ENCODE measurements around the gene MYRF.

The MYRF gene

GRCh38 chr11:61730240-61730994, 22.0 kb upstream of the MYRF start:
- H3K36me3 ChIP-seq (ENCODE audit: control insufficient read depth, insufficient read depth, low read length), result peaks cover 10% of the 10 kb centered on the region
- H3K27me3 ChIP-seq (ENCODE audit: control insufficient read depth, insufficient read depth, low read length, poor library complexity, severe bottlenecking), result no peaks in the 10 kb centered on the region
- WGBS, 2 experiments, result 91 to 93% methylated on average over 13 of the region's 13 CpGs

GRCh38 chr11:61731211-61731951, 21.1 kb upstream of the MYRF start:
- WGBS, 2 experiments, result 93 to 94% methylated on average over 19 of the region's 19 CpGs
- Histone ChIP-seq H3K36me3 (ENCODE audit: control insufficient read depth, insufficient read depth, low read length) (peaks cover 5% of the 10 kb centered on the region), H3K27me3 (ENCODE audit: control insufficient read depth, insufficient read depth, low read length, poor library complexity, severe bottlenecking) (no peaks in the 10 kb centered on the region), H3K9me3 (ENCODE audit: control insufficient read depth, low read length) (no peaks in the 10 kb centered on the region), H3K4me1 (ENCODE audit: control insufficient read depth, insufficient read depth, low read length) (no peaks in the 10 kb centered on the region), H3K27ac (ENCODE audit: insufficient read depth, low read depth, low read length, poor library complexity, severe bottlenecking) (no peak overlapping the region), H3K4me3 (ENCODE audit: insufficient read depth, low read depth, low read length) (no peak overlapping the region)

More at GRCh38 chr11:61730240-61730994, 22.0 kb upstream of the MYRF start:
- Histone ChIP-seq H3K27ac (ENCODE audit: insufficient read depth, low read depth, low read length, poor library complexity, severe bottlenecking) (no peak overlapping the region), H3K4me3 (ENCODE audit: insufficient read depth, low read depth, low read length) (no peak overlapping the region), H3K9me3 (ENCODE audit: control insufficient read depth, low read length) (no peaks in the 10 kb centered on the region), H3K4me1 (ENCODE audit: control insufficient read depth, insufficient read depth, low read length) (no peaks in the 10 kb centered on the region)

GRCh38 chr11:61731952-61732675, 20.3 kb upstream of the MYRF start:
- Histone ChIP-seq H3K27me3 (ENCODE audit: control insufficient read depth, insufficient read depth, low read length, poor library complexity, severe bottlenecking) (no peaks in the 10 kb centered on the region), H3K36me3 (ENCODE audit: control insufficient read depth, insufficient read depth, low read length) (peaks cover 5% of the 10 kb centered on the region), H3K27ac (ENCODE audit: insufficient read depth, low read depth, low read length, poor library complexity, severe bottlenecking) (no peak overlapping the region), H3K9me3 (ENCODE audit: control insufficient read depth, low read length) (no peaks in the 10 kb centered on the region), H3K4me3 (ENCODE audit: insufficient read depth, low read depth, low read length) (no peak overlapping the region), H3K4me1 (ENCODE audit: control insufficient read depth, insufficient read depth, low read length) (no peaks in the 10 kb centered on the region)
- WGBS, 2 experiments, result 82 to 87% methylated on average over 8 of the region's 8 CpGs

- H3K9me3 ChIP-seq (ENCODE audit: control insufficient read depth, low read length), result no peaks in the 10 kb centered on the region
- no peak overlapping the region for H3K4me3 ChIP-seq (ENCODE audit: insufficient read depth, low read depth, low read length)
- no peaks in the 10 kb centered on the region for H3K4me1 ChIP-seq (ENCODE audit: control insufficient read depth, insufficient read depth, low read length)
- H3K27ac ChIP-seq (ENCODE audit: insufficient read depth, low read depth, low read length, poor library complexity, severe bottlenecking), result no peak overlapping the region
- WGBS, 2 experiments, result 87 to 89% methylated on average over 6 of the region's 6 CpGs
- H3K27me3 ChIP-seq (ENCODE audit: control insufficient read depth, insufficient read depth, low read length, poor library complexity, severe bottlenecking), result no peaks in the 10 kb centered on the region
- peaks cover 5% of the 10 kb centered on the region for H3K36me3 ChIP-seq (ENCODE audit: control insufficient read depth, insufficient read depth, low read length)
These were observed 19.7 kb upstream of the MYRF start for GRCh38 chr11:61732705-61733104.

GRCh38 chr11:61733120-61733978, 19.1 kb upstream of the MYRF start:
- Histone ChIP-seq H3K27me3 (ENCODE audit: control insufficient read depth, insufficient read depth, low read length, poor library complexity, severe bottlenecking) (no peaks in the 10 kb centered on the region), H3K4me1 (ENCODE audit: control insufficient read depth, insufficient read depth, low read length) (no peaks in the 10 kb centered on the region), H3K4me3 (ENCODE audit: insufficient read depth, low read depth, low read length) (no peak overlapping the region), H3K9me3 (ENCODE audit: control insufficient read depth, low read length) (no peaks in the 10 kb centered on the region), H3K36me3 (ENCODE audit: control insufficient read depth, insufficient read depth, low read length) (peaks cover 5% of the 10 kb centered on the region), H3K27ac (ENCODE audit: insufficient read depth, low read depth, low read length, poor library complexity, severe bottlenecking) (no peak overlapping the region)
- WGBS, 2 experiments, result 36 to 39% methylated on average over 13 of the region's 13 CpGs

- Histone ChIP-seq H3K4me1 (ENCODE audit: control insufficient read depth, insufficient read depth, low read length) (no peaks in the 10 kb centered on the region), H3K9me3 (ENCODE audit: control insufficient read depth, low read length) (no peaks in the 10 kb centered on the region), H3K4me3 (ENCODE audit: insufficient read depth, low read depth, low read length) (no peak overlapping the region), H3K27me3 (ENCODE audit: control insufficient read depth, insufficient read depth, low read length, poor library complexity, severe bottlenecking) (no peaks in the 10 kb centered on the region), H3K27ac (ENCODE audit: insufficient read depth, low read depth, low read length, poor library complexity, severe bottlenecking) (no peak overlapping the region), H3K36me3 (ENCODE audit: control insufficient read depth, insufficient read depth, low read length) (no peaks in the 10 kb centered on the region)
- 95 to 96% methylated on average over 14 of the region's 14 CpGs for WGBS, 2 experiments
These were observed 17.7 kb upstream of the MYRF start for GRCh38 chr11:61734767-61735166.

- H3K36me3 ChIP-seq (ENCODE audit: control insufficient read depth, insufficient read depth, low read length), result no peaks in the 10 kb centered on the region
- H3K27me3 ChIP-seq (ENCODE audit: control insufficient read depth, insufficient read depth, low read length, poor library complexity, severe bottlenecking), result no peaks in the 10 kb centered on the region
- no peaks in the 10 kb centered on the region for H3K9me3 ChIP-seq (ENCODE audit: control insufficient read depth, low read length)
- no peaks in the 10 kb centered on the region for H3K4me1 ChIP-seq (ENCODE audit: control insufficient read depth, insufficient read depth, low read length)
- H3K4me3 ChIP-seq (ENCODE audit: insufficient read depth, low read depth, low read length), result no peak overlapping the region
- WGBS, 2 experiments, result 91 to 93% methylated on average over 17 of the region's 17 CpGs
- no peak overlapping the region for H3K27ac ChIP-seq (ENCODE audit: insufficient read depth, low read depth, low read length, poor library complexity, severe bottlenecking)
These were observed 17.0 kb upstream of the MYRF start for GRCh38 chr11:61735391-61735790.

- Histone ChIP-seq H3K9me3 (ENCODE audit: control insufficient read depth, low read length) (no peaks in the 10 kb centered on the region), H3K4me3 (ENCODE audit: insufficient read depth, low read depth, low read length) (no peak overlapping the region), H3K27ac (ENCODE audit: insufficient read depth, low read depth, low read length, poor library complexity, severe bottlenecking) (no peak overlapping the region), H3K4me1 (ENCODE audit: control insufficient read depth, insufficient read depth, low read length) (no peaks in the 10 kb centered on the region), H3K27me3 (ENCODE audit: control insufficient read depth, insufficient read depth, low read length, poor library complexity, severe bottlenecking) (no peaks in the 10 kb centered on the region), H3K36me3 (ENCODE audit: control insufficient read depth, insufficient read depth, low read length) (no peaks in the 10 kb centered on the region)
- 89 to 94% methylated on average over 5 of the region's 5 CpGs for WGBS, 2 experiments
These were observed 16.1 kb upstream of the MYRF start for GRCh38 chr11:61736310-61736709.

- Histone ChIP-seq H3K27ac (ENCODE audit: insufficient read depth, low read depth, low read length, poor library complexity, severe bottlenecking) (no peak overlapping the region), H3K27me3 (ENCODE audit: control insufficient read depth, insufficient read depth, low read length, poor library complexity, severe bottlenecking) (no peaks in the 10 kb centered on the region), H3K36me3 (ENCODE audit: control insufficient read depth, insufficient read depth, low read length) (no peaks in the 10 kb centered on the region), H3K4me1 (ENCODE audit: control insufficient read depth, insufficient read depth, low read length) (no peaks in the 10 kb centered on the region), H3K9me3 (ENCODE audit: control insufficient read depth, low read length) (no peaks in the 10 kb centered on the region), H3K4me3 (ENCODE audit: insufficient read depth, low read depth, low read length) (no peak overlapping the region)
- WGBS, 2 experiments, result 93 to 96% methylated on average over 12 of the region's 12 CpGs
These were observed 15.3 kb upstream of the MYRF start for GRCh38 chr11:61737131-61737530.
